ENCODE data around the gene SEPTIN7. TPM values are rescaled to one million over a fixed set of nuclear protein-coding genes. Genes with fewer than 3 reads are reported as not detected.

Gene SEPTIN7
- total RNA-seq, 1 donor from 2014 or later, result 151 TPM

DNA sequence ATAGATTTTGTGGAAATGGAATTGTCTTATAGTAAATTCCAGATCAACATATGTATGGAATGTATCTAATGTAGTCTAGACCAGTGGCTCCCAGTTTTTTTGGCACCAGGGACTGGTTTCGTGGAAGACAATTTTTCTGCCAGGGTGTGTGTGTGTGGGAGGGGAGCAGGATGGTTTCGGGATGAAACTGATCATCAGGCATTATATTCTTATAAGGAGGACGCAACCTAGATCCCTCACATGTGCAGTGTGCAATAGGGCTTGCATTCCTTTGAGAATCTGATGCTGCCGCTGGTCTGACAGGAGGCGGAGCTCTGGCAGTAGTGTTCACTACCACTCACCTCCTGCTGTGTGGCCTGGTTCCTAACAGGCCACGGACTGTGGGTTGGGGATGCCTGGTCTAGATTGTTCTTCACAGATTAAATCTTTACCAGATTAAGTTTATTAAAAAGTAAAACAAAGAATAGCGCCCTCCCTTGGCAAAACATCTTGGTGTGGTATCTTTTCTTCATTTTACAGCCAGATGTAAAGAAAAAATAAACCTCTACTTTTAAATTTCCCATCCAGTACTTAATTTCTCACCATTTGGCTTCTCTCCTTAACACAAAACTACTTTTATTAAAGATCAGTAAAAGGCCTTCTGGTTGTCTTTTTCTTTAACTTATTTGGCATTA lies 48.4 kb downstream of the SEPTIN7 start:
- H3K27me3 ChIP-seq, result no peaks in the 10 kb centered on the region
- H3K4me1 ChIP-seq, result peaks cover 24% of the 10 kb centered on the region
- H3K27ac ChIP-seq, result no peak overlapping the region
- no peak for DNase-seq (ENCODE audit: extremely low spot score in 2 of 2)
- no peak for TF ChIP-seq POLR2A (IDR thresholded peaks at IDR 0.05)
- no peak for TF ChIP-seq POLR2AphosphoS5 (IDR thresholded peaks at IDR 0.05; ENCODE audit: insufficient read depth in 1 of 2, low read depth in 1 of 2)
- TF ChIP-seq, protein P1, sequence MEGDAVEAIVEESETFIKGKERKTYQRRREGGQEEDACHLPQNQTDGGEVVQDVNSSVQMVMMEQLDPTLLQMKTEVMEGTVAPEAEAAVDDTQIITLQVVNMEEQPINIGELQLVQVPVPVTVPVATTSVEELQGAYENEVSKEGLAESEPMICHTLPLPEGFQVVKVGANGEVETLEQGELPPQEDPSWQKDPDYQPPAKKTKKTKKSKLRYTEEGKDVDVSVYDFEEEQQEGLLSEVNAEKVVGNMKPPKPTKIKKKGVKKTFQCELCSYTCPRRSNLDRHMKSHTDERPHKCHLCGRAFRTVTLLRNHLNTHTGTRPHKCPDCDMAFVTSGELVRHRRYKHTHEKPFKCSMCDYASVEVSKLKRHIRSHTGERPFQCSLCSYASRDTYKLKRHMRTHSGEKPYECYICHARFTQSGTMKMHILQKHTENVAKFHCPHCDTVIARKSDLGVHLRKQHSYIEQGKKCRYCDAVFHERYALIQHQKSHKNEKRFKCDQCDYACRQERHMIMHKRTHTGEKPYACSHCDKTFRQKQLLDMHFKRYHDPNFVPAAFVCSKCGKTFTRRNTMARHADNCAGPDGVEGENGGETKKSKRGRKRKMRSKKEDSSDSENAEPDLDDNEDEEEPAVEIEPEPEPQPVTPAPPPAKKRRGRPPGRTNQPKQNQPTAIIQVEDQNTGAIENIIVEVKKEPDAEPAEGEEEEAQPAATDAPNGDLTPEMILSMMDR (IDR thresholded peaks at IDR 0.05), result no peak
- no peaks in the 10 kb centered on the region for H3K9me3 ChIP-seq
- no peak overlapping the region for H3K4me3 ChIP-seq
- intact Hi-C loops (cut with DNase I), result no loop called here
- H3K36me3 ChIP-seq, result peaks cover 0 to 11% of the 10 kb centered on the region in 2 donors

DNA sequence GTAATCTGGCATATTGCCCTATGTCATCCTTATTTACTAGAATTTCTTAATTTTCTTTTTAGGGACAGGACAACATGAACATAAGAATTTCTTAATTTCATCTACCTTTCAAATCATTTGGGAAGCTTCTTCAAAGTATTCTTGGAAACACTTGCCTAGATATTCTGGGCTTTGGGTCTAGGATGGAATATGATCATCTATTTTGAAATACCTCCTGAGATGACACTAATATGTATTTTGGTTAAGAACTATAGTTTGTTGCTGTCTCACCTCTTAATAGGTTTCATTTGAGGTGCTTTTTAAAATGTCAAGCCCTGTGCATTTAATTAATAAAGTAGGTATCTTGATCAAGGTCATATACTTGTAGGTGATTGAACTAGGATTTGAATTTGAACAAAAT lies 49.1 kb downstream of the SEPTIN7 start:
- Histone ChIP-seq H3K4me1 (peaks cover 24% of the 10 kb centered on the region), H3K9me3 (no peaks in the 10 kb centered on the region), H3K27ac (no peak overlapping the region), H3K27me3 (no peaks in the 10 kb centered on the region), H3K4me3 (no peak overlapping the region), H3K36me3 (peaks cover 0 to 11% of the 10 kb centered on the region in 2 donors)
- TF ChIP-seq POLR2AphosphoS5 (IDR thresholded peaks at IDR 0.05; ENCODE audit: insufficient read depth in 1 of 2, low read depth in 1 of 2), result no peak
- TF ChIP-seq, protein P1 (IDR thresholded peaks at IDR 0.05), result no peak
- no peak for TF ChIP-seq POLR2A (IDR thresholded peaks at IDR 0.05)
- DNase-seq (ENCODE audit: extremely low spot score in 2 of 2), result no peak
- intact Hi-C loops (cut with DNase I), result no loop called here

Other genes starting within 250 kb of the SEPTIN7 start
- gene HERPUD2, start 105.9 kb upstream of the SEPTIN7 start, total RNA-seq, result 45.2 TPM

Data from vagina (tissue), 2 donors.